HG03378 (cell line): ENCODE measurements around the gene S100A5.

ENCODE experiments used
- ATAC-seq: cut with Tn5 transposase; IDR thresholded peaks from one replicate; pipeline ENCODE4 v1.9.1; 2021; ENCODE audit warnings: mild to moderate bottlenecking, moderate library complexity; ENCODE audit not compliant: unreplicated experiment

Gene S100A5

GRCh38 chr1:153513023-153513422 is 27.7 kb downstream of the S100A5 start:
- no peak for ATAC-seq

GRCh38 chr1:153510984-153511410 is 29.7 kb downstream of the S100A5 start:
- ATAC-seq = no peak

GRCh38 chr1:153509729-153510354 is 30.9 kb downstream of the S100A5 start:
- no peak for ATAC-seq

DNA sequence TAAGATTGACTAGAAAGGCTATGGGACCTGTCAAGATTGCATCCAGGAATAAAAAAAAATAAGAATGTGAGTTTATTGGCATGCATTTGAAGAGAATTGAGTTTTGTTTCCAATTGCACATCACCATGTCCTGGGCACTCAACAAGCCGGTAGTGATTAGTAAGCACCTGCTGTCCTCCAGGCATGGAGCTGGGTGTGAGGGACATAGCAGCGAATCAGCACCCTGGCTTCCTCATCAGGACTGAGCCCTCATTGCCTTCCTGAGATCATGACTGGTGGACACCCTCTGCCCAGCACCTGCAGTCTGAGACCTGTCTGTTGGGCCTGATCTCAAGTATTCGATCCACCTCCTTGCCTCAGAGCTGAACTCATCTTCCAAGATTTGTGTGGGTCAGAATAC is 31.7 kb downstream of the S100A5 start:
- no peak for ATAC-seq

DNA sequence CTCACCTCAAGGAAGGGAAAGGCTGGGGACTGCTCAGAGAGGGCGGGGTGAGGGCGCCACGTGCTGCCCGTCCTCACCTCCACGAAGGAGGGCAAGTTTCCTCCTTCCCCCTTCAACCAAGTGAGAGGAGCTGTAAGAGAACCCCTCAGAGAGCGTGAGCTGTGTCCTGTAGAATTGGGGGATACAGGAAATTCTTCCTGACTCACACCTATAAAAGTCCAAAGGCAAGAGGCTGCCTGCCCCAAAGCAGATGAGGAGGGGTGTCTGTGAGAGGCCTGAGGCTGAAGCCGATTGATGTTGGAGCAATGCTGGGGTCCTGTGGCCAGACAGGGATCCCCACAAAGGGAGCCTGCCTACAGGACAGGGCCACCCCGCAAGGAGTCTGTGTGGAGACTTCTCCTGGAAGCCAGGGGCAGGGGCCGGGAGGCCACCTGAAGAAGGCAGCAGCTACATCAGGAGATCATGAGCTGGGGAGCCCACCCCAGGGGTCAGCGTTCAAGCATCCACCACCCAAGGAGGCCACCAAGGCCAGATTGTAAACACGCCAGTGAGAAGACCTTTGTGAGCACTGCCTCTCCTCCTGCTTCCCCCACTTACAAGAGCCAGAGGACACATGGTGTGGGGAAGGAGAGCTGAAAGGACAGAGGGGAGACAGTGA is 32.7 kb downstream of the S100A5 start:
- no peak for ATAC-seq

DNA sequence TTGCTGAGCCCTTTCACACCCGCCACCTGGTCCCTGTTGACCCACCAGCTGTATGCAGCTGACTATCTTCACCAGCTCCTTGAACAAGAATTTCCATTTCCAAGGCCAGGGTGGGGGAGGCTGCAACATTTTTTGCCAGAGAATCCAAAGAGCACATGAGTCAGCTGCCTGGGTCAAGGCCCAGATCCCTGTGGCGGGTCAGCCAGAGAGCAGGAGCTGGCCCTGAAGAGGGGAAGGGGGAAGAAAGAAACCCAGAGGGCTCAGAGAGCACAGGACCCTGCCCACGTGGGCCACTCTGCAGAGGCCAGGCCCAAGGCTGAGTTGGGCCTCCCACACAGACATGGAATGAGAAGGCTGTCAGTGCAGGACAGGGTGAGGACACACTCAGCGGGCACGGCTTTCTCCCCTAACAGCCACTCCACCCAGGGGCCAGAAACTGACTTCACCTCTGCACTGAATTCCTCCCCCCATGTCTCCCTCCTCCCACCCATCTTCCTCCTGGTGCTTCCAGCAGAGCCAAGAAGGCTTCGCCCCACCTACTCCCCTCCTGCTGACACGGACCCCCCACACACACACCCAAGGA is 33.8 kb downstream of the S100A5 start:
- ATAC-seq = no peak

DNA sequence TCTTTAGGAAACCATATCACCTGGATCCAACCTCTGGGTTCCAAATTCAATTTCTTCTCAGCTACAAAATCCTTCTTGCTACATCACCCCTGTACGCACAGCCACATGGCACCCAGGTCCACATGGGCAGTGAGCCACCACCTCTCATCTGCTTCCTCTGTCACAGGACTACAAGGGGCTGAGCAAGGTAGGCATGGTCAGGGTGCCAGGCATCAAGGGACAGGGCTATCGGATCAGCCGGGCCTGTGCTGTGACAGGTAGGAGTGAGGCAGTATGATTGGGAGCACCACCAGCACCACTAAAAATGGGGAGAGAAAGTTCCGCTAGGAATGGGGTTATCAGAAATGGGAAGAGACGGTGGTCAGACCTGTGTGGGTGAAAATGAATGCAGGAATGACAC is 34.3 kb downstream of the S100A5 start:
- ATAC-seq = no peak

GRCh38 chr1:153505576-153505975 is 35.2 kb downstream of the S100A5 start:
- ATAC-seq = no peak

DNA sequence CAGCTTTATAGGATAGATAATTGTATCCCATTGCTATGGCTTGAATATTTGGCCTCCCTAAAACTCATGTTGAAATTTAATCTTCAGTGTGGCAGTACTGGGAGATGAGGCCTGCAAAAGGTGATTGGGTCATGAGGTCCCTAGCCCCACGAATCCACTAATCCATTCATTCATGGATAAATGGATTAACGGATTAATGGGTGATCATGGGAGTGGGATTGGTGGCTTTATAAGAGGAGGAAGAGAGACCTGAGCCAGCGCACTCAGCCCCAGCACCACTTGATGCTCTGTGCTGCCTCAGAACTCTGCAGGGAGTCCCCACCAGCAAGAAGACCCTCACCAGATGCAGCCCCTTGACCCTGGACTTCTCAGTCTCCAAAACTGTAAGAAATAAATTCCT is 37.0 kb downstream of the S100A5 start:
- ATAC-seq = no peak

- no peak for ATAC-seq
These were observed 42.0 kb downstream of the S100A5 start for GRCh38 chr1:153498746-153499145.

GRCh38 chr1:153495536-153495935 is 45.2 kb downstream of the S100A5 start:
- ATAC-seq = no peak

DNA sequence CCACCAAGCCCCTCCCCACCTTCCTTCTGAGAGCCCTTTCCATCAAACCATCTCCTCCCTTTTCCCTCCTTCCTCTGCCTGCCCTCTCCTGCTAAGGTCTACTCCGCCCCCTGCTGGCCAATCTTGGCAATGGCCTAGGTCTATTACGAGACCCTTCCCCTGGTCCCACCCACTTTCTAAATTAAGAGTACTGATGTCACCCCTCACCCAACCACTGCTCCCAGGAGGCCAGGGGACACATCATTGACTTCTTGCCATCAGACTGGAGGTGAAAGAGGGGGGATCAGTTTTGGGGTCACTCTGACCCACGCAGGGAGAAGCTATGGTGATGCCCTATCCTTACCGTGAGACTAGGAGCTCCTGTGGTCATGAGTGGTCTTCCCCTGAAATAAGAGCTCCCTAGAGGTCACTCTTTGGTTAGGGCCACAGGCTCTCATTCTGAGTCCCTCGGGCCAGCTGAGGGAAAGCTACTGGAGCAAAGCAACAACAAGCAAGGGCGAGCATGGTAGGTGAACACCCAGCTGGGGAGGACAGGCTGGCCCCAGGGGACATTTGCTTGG is 45.7 kb downstream of the S100A5 start:
- ATAC-seq = no peak

GRCh38 chr1:153493343-153493960 is 47.3 kb downstream of the S100A5 start:
- ATAC-seq = no peak

- no peak for ATAC-seq
These were observed 50.3 kb downstream of the S100A5 start for GRCh38 chr1:153490272-153491051.

- ATAC-seq = no peak
These were observed 52.0 kb downstream of the S100A5 start for GRCh38 chr1:153488731-153489130.

DNA sequence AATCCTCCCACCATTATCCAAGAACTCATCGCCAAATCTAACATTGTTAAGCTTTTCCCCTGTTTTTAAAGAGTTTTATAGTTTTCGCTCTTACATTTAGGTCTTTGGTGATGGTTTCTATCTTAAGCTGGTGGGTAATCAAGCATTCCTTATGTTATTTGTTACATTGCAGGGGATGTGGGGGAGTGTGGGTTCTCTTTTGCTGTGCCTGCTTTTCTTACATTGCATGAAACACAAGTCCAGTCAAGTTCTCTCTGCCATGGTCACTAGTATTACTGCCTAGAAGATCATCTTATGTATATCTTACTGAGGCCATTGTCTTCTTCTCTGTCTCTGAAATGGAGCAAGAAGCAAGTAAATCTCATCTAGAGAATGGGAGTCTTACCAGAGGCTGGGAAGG is 53.0 kb downstream of the S100A5 start:
- no peak for ATAC-seq
